ENCODE data around the gene PID1.

The PID1 gene

GRCh38 chr2:229261599-229261998 lies 9.5 kb downstream of the PID1 start:
- no peak for DNase-seq

- no peak for DNase-seq
Observed at GRCh38 chr2:229261076-229261475, 10.0 kb downstream of the PID1 start.

- no peak for DNase-seq
Observed at GRCh38 chr2:229257985-229258384, 13.1 kb downstream of the PID1 start.

- DNase-seq, result no peak
Observed at GRCh38 chr2:229256376-229256775, 14.7 kb downstream of the PID1 start.

- DNase-seq, result no peak
Observed at GRCh38 chr2:229254206-229254605, 16.9 kb downstream of the PID1 start.

GRCh38 chr2:229252996-229253395 lies 18.1 kb downstream of the PID1 start:
- no peak for DNase-seq

- DNase-seq, result no peak
Observed at GRCh38 chr2:229252280-229252679, 18.8 kb downstream of the PID1 start.

GRCh38 chr2:229249536-229249935 lies 21.6 kb downstream of the PID1 start:
- no peak for DNase-seq

- DNase-seq, result no peak
Observed at GRCh38 chr2:229246334-229246733, 24.8 kb downstream of the PID1 start.

- DNase-seq, result no peak
Observed at GRCh38 chr2:229244975-229245374, 26.1 kb downstream of the PID1 start.

GRCh38 chr2:229243890-229244560 lies 27.1 kb downstream of the PID1 start:
- DNase-seq, result no peak

GRCh38 chr2:229240984-229241491 lies 30.0 kb downstream of the PID1 start:
- DNase-seq, result no peak

- no peak for DNase-seq
Observed at GRCh38 chr2:229239021-229239420, 32.1 kb downstream of the PID1 start.

GRCh38 chr2:229237270-229237669 lies 33.8 kb downstream of the PID1 start:
- no peak for DNase-seq

GRCh38 chr2:229235131-229235914 lies 35.8 kb downstream of the PID1 start:
- DNase-seq, result peak; percentile 2

GRCh38 chr2:229231885-229232284 lies 39.2 kb downstream of the PID1 start:
- no peak for DNase-seq

- DNase-seq, result no peak
Observed at GRCh38 chr2:229231328-229231868, 39.7 kb downstream of the PID1 start.

- DNase-seq, result no peak
Observed at GRCh38 chr2:229230911-229231310, 40.2 kb downstream of the PID1 start.

- DNase-seq, result no peak
Observed at GRCh38 chr2:229230256-229230655, 40.8 kb downstream of the PID1 start.

GRCh38 chr2:229226382-229226781 lies 44.7 kb downstream of the PID1 start:
- DNase-seq, result no peak

GRCh38 chr2:229223107-229223506 lies 48.0 kb downstream of the PID1 start:
- DNase-seq, result no peak

GRCh38 chr2:229221641-229222040 lies 49.4 kb downstream of the PID1 start:
- no peak for DNase-seq

GRCh38 chr2:229220254-229220653 lies 50.8 kb downstream of the PID1 start:
- no peak for DNase-seq
